NCI-H1930 (cell line): ENCODE measurements around the gene SH3D19.

Experiments
- DNase-seq, 2 experiments: peaks; one replicate each; lab custom pipeline; 2025; lab: John Stamatoyannopoulos, UW

The SH3D19 gene

GRCh38 chr4:151228189-151229119 lies 97.0 kb downstream of the SH3D19 start:
- no peak for DNase-seq

- DNase-seq = no peak
These were observed 97.7 kb downstream of the SH3D19 start for GRCh38 chr4:151227731-151228130.

GRCh38 chr4:151227172-151227571 lies 98.2 kb downstream of the SH3D19 start:
- DNase-seq = no peak

- DNase-seq = no peak
These were observed 99.1 kb downstream of the SH3D19 start for GRCh38 chr4:151226004-151226932.

GRCh38 chr4:151223465-151223864 lies 101.9 kb downstream of the SH3D19 start:
- DNase-seq = no peak

- DNase-seq = no peak
These were observed 105.5 kb downstream of the SH3D19 start for GRCh38 chr4:151219948-151220347.

- DNase-seq = no peak
These were observed 106.3 kb downstream of the SH3D19 start for GRCh38 chr4:151219091-151219490.

GRCh38 chr4:151218343-151218742 lies 107.1 kb downstream of the SH3D19 start:
- DNase-seq = no peak

- DNase-seq = no peak
These were observed 108.1 kb downstream of the SH3D19 start for GRCh38 chr4:151217326-151217725.

GRCh38 chr4:151215295-151215694 lies 110.1 kb downstream of the SH3D19 start:
- no peak for DNase-seq

- DNase-seq = no peak
These were observed 117.5 kb downstream of the SH3D19 start for GRCh38 chr4:151207868-151208267.

GRCh38 chr4:151207186-151207585 lies 118.2 kb downstream of the SH3D19 start:
- DNase-seq = no peak

- no peak for DNase-seq
These were observed 119.0 kb downstream of the SH3D19 start for GRCh38 chr4:151206241-151207005.

GRCh38 chr4:151205722-151206121 lies 119.7 kb downstream of the SH3D19 start:
- no peak for DNase-seq

GRCh38 chr4:151204925-151205524 lies 120.4 kb downstream of the SH3D19 start:
- DNase-seq = no peak

- no peak for DNase-seq
These were observed 122.5 kb downstream of the SH3D19 start for GRCh38 chr4:151202851-151203455.

- DNase-seq = no peak
These were observed 123.0 kb downstream of the SH3D19 start for GRCh38 chr4:151202381-151202780.

- no peak for DNase-seq
These were observed 125.8 kb downstream of the SH3D19 start for GRCh38 chr4:151199319-151200190.

GRCh38 chr4:151198748-151199147 lies 126.7 kb downstream of the SH3D19 start:
- no peak for DNase-seq

GRCh38 chr4:151197247-151197646 lies 128.2 kb downstream of the SH3D19 start:
- no peak for DNase-seq
